GM23338 (cell line): Measurements from ENCODE around the gene HS6ST3. TPM values are rescaled to one million over a fixed set of nuclear protein-coding genes. Genes with fewer than 3 reads are reported as not detected.
A peak's percentile ranks its signal among the peaks of the same experiment; 100 is the strongest.

Source experiments
- ATAC-seq: fragments of 200-7000 bp; cut with Tn5 transposase; 3 replicates; pipeline ENCODE4 v1.9.1; 2020
- DNase-seq: peaks from one replicate; pipeline ENCODE4 v3.0.0-alpha.2; 2015; ENCODE audit warnings: low spot score
- H2AFZ ChIP-seq: fragments of 200-600 bp; sonication (generic); 2 replicates; pipeline ENCODE4 v1.8.0; 2016; ENCODE audit warnings: antibody characterized with exemption, mild to moderate bottlenecking, moderate library complexity
- H3F3A ChIP-seq: fragments of 200-600 bp; sonication (generic); replicated peaks from 2 replicates; pipeline ENCODE4 v1.8.0; 2017; ENCODE audit warnings: antibody characterized with exemption, mixed run types, low read depth
- H3K27ac ChIP-seq: fragments of 200-600 bp; sonication (generic); 2 replicates; pipeline ENCODE4 v1.6.1; 2016; ENCODE audit warnings: low read depth
- H3K27me3 ChIP-seq: fragments of 200-600 bp; sonication (generic); 2 replicates; pipeline ENCODE4 v1.8.0; 2016; ENCODE audit warnings: mild to moderate bottlenecking, mixed run types, moderate library complexity; ENCODE audit not compliant: insufficient read depth
- H3K36me3 ChIP-seq: fragments of 200-600 bp; sonication (generic); 2 replicates; pipeline ENCODE4 v1.8.0; 2016; ENCODE audit warnings: mild to moderate bottlenecking; ENCODE audit not compliant: insufficient read depth
- H3K4me1 ChIP-seq: fragments of 200-600 bp; sonication (generic); 2 replicates; pipeline ENCODE4 v1.8.0; 2016; ENCODE audit warnings: mild to moderate bottlenecking, moderate library complexity; ENCODE audit not compliant: insufficient read depth
- H3K4me2 ChIP-seq: fragments of 200-600 bp; sonication (generic); 2 replicates; pipeline ENCODE4 v1.7.1; 2017; ENCODE audit warnings: mixed run types
- H3K4me3 ChIP-seq: fragments of 200-600 bp; sonication (generic); 2 replicates; pipeline ENCODE4 v1.6.1; 2016; ENCODE audit warnings: mixed run types
- H3K79me2 ChIP-seq: fragments of 200-600 bp; sonication (generic); replicated peaks from 2 replicates; pipeline ENCODE4 v1.8.0; 2017; ENCODE audit warnings: mild to moderate bottlenecking; ENCODE audit not compliant: insufficient read depth
- H3K9me2 ChIP-seq: fragments of 200-600 bp; sonication (generic); 2 replicates; pipeline ENCODE4 v1.8.0; 2017; ENCODE audit not compliant: insufficient read depth
- H4K20me1 ChIP-seq: fragments of 200-600 bp; sonication (generic); replicated peaks from 2 replicates; pipeline ENCODE4 v1.8.0; 2017; ENCODE audit warnings: mild to moderate bottlenecking; ENCODE audit not compliant: insufficient read depth
- H3K27ac Mint-ChIP-seq: 2 replicates; pipeline ENCODE4 v1.8.0; 2020; ENCODE audit warnings: inconsistent platforms, mild to moderate bottlenecking, moderate library complexity, mixed read lengths
- H3K27me3 Mint-ChIP-seq: 3 replicates; pipeline ENCODE4 v1.8.0; 2022; ENCODE audit warnings: low read depth, mild to moderate bottlenecking, moderate library complexity, mixed read lengths, inconsistent platforms; ENCODE audit not compliant: insufficient read depth, poor library complexity
- H3K36me3 Mint-ChIP-seq: 3 replicates; pipeline ENCODE4 v1.8.0; 2021; ENCODE audit warnings: low read depth, mild to moderate bottlenecking, inconsistent platforms, moderate library complexity, mixed read lengths
- H3K4me1 Mint-ChIP-seq: 3 replicates; pipeline ENCODE4 v1.8.0; 2020; ENCODE audit warnings: mild to moderate bottlenecking, inconsistent platforms, mixed read lengths
- H3K4me3 Mint-ChIP-seq: 3 replicates; pipeline ENCODE4 v1.8.0; 2021; ENCODE audit warnings: moderate library complexity, mild to moderate bottlenecking, inconsistent platforms, mixed read lengths
- H3K9me3 Mint-ChIP-seq: 3 replicates; pipeline ENCODE4 v1.8.0; 2020; ENCODE audit warnings: moderate library complexity, mild to moderate bottlenecking, inconsistent platforms, mixed read lengths
- CREB1 ChIP-seq: fragments of 250-450 bp; sonication (Bioruptor Pico); IDR thresholded peaks from 2 replicates; pipeline ENCODE4 v1.5.0; 2020; ENCODE audit warnings: low read depth, mild to moderate bottlenecking, moderate library complexity
- EZH2phosphoT487 ChIP-seq: fragments of 200-600 bp; sonication (generic); IDR thresholded peaks from one replicate; pipeline ENCODE4 v1.8.1; 2018; ENCODE audit warnings: antibody characterized with exemption; ENCODE audit not compliant: unreplicated experiment
- JUNB ChIP-seq: IDR thresholded peaks from one replicate; pipeline ENCODE4 v1.6.1; 2016; ENCODE audit warnings: antibody characterized with exemption; ENCODE audit not compliant: unreplicated experiment
- STAT1 ChIP-seq: IDR thresholded peaks from one replicate; pipeline ENCODE4 v1.6.1; 2016; ENCODE audit warnings: antibody characterized with exemption; ENCODE audit not compliant: unreplicated experiment
- ZNF114 ChIP-seq: fragments of 250-450 bp; sonication (Bioruptor Pico); IDR thresholded peaks from 2 replicates; pipeline ENCODE4 v1.5.0; 2020; ENCODE audit warnings: mild to moderate bottlenecking, moderate library complexity
- ZNF331 ChIP-seq: fragments of 250-450 bp; sonication (Bioruptor Pico); IDR thresholded peaks from 2 replicates; pipeline ENCODE4 v1.5.0; 2020; ENCODE audit warnings: low read depth, mild to moderate bottlenecking, moderate library complexity
- polyA plus RNA-seq: library from polyadenylated mRNA; unstranded; fragments of >200 nt; fragmentation: Nextera tagmentation; extraction: Ambion mirVana; gene quantifications from 2 replicates; pipeline ENCODE4 v1.2.1, GENCODE V29; 2016
- total RNA-seq: library from RNA; depleted of rRNA; stranded (reverse); fragments of >200 nt; shearing (Covaris generic); gene quantifications from 2 replicates; pipeline ENCODE4 v1.2.3, GENCODE V29; 2014
- TF ChIP-seq, protein P1 (sequence below): IDR thresholded peaks from 2 replicates; pipeline ENCODE4 v1.6.1; 2016; ENCODE audit warnings: antibody characterized with exemption
- TF ChIP-seq, protein P2 (sequence below), 2 experiments: fragments of 200-600 bp in 1 of 2; sonication (generic) in 1 of 2; conservative IDR thresholded peaks; 2 replicates each; pipeline versions ENCODE4 v1.5.1 to v1.6.1; 2016 to 2017; ENCODE audit warnings: antibody characterized with exemption in 2 of 2, low read depth in 2 of 2, mild to moderate bottlenecking in 2 of 2, moderate library complexity in 1 of 2

The HS6ST3 gene
- total and polyA plus RNA-seq, 2 experiments from 2014 or later: 0.52 to 0.80 TPM

DNA sequence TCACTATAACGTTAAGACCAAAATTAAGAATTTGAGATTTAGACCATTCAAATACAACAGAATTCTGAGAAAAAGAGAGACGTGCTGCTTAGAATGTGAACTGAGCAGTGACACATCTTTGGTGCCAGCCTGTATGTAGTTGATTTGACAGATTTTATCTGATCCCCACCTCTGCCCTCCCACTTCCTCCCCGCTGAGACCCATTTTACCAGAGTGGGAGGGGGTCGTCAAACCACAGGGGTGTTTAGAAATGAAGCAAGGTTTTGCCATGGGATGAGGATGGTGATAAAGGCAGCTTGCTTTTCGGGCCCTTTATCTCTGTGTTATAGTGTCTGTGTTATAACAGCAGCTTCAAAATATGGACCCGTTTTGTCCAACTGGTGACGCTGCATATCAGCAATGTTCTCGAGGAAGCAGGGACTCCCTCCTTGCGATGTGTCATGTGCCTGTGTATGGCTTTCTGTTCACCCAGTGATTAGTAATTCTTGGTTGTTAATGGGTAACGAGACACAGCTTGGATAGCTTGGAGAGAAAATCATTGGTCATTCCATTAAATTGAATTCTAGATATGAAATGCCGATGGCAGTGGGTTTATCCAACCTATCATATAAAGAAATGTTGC is 125.0 kb downstream of the HS6ST3 start (continued):
- no peak for TF ChIP-seq EZH2phosphoT487
- TF ChIP-seq, protein P1, sequence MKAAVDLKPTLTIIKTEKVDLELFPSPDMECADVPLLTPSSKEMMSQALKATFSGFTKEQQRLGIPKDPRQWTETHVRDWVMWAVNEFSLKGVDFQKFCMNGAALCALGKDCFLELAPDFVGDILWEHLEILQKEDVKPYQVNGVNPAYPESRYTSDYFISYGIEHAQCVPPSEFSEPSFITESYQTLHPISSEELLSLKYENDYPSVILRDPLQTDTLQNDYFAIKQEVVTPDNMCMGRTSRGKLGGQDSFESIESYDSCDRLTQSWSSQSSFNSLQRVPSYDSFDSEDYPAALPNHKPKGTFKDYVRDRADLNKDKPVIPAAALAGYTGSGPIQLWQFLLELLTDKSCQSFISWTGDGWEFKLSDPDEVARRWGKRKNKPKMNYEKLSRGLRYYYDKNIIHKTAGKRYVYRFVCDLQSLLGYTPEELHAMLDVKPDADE: no peak
- TF ChIP-seq STAT1: no peak
- TF ChIP-seq ZNF331 (CRISPR knock-in tag): no peak
- TF ChIP-seq JUNB: no peak

DNA sequence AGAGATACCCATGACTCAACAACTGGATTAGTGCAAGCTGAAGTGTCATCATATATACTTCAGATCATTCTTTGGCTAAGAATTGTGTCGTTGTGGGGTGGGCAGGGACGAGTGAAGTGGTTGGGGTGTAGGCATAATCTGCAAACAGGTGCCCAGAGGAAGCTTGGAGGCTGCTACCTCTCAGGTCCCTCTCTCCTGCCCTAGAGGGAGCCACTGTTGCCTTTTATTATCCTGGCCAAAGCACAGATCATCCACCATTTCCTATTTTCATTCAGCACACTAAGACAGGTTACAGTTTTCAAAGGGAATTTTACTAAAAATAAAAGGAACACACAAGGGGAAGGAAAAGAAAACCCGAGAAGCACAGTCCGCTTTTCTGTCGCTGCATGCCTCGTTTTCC is 126.6 kb downstream of the HS6ST3 start:
- H3K4me1 Mint-ChIP-seq: 0 out of 3 replicates have a peak, but pooled peaks cover 2% of the 10 kb centered on the region
- Histone ChIP-seq H3K36me3 (no peaks in the 10 kb centered on the region), H3K27ac (no peak overlapping the region), H3F3A (no peaks in the 10 kb centered on the region), H3K9me2 (no peaks in the 10 kb centered on the region), H4K20me1 (no peaks in the 10 kb centered on the region), H3K4me1 (no peaks in the 10 kb centered on the region), H3K27me3 (no peaks in the 10 kb centered on the region), H3K4me3 (no peak overlapping the region), H3K4me2 (no peak overlapping the region), H2AFZ (no peak overlapping the region), H3K79me2 (no peaks in the 10 kb centered on the region)
- ATAC-seq (peak; percentile 76), DNase-seq (peak; percentile 60)
- no peaks in the 10 kb centered on the region for H3K36me3 Mint-ChIP-seq
- H3K9me3 Mint-ChIP-seq: no peaks in the 10 kb centered on the region
- no peak for TF ChIP-seq ZNF114 (CRISPR knock-in tag)
- TF ChIP-seq, protein P2, sequence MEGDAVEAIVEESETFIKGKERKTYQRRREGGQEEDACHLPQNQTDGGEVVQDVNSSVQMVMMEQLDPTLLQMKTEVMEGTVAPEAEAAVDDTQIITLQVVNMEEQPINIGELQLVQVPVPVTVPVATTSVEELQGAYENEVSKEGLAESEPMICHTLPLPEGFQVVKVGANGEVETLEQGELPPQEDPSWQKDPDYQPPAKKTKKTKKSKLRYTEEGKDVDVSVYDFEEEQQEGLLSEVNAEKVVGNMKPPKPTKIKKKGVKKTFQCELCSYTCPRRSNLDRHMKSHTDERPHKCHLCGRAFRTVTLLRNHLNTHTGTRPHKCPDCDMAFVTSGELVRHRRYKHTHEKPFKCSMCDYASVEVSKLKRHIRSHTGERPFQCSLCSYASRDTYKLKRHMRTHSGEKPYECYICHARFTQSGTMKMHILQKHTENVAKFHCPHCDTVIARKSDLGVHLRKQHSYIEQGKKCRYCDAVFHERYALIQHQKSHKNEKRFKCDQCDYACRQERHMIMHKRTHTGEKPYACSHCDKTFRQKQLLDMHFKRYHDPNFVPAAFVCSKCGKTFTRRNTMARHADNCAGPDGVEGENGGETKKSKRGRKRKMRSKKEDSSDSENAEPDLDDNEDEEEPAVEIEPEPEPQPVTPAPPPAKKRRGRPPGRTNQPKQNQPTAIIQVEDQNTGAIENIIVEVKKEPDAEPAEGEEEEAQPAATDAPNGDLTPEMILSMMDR (conservative IDR thresholded peaks at IDR 0.05; ENCODE audit: low read depth in 2 of 2): peak; percentile 44 to 61
- no peak overlapping the region for H3K27ac Mint-ChIP-seq
- peaks cover 1% of the 10 kb centered on the region for H3K27me3 Mint-ChIP-seq
- no peak overlapping the region for H3K4me3 Mint-ChIP-seq

DNA sequence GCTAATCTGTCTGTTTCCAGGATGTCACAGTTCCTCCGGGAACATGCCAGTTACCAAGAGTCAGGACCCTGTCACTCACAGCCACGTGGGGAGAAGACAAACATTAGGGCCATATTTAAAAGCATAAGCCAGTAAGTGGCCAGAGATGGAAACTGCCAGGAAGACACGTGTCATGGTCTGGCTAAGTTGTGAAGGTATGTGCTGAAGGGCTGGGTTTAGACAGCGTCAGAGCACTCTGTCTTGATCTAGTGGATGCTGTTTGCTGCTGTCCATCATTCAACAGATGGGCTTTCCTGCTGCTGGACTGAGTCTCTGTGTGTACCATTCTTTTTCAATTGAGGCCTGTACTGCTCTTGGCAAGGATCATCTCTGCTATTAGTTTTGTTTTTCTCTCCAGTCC is 128.6 kb downstream of the HS6ST3 start:
- no peaks in the 10 kb centered on the region for H3F3A ChIP-seq
- ATAC-seq: no peak

More for the DNA sequence above, 128.6 kb downstream of the HS6ST3 start:
- Histone ChIP-seq H3K79me2 (no peaks in the 10 kb centered on the region), H3K36me3 (no peaks in the 10 kb centered on the region), H3K4me2 (no peak overlapping the region), H3K4me3 (no peak overlapping the region), H2AFZ (no peak overlapping the region), H3K4me1 (no peaks in the 10 kb centered on the region), H3K27ac (no peak overlapping the region), H4K20me1 (no peaks in the 10 kb centered on the region), H3K9me2 (no peaks in the 10 kb centered on the region), H3K27me3 (no peaks in the 10 kb centered on the region)
- Mint-ChIP-seq H3K27ac (0 out of 2 replicates have a peak overlapping the region, but pooled peaks have one; percentile 28), H3K36me3 (no peaks in the 10 kb centered on the region), H3K9me3 (no peaks in the 10 kb centered on the region), H3K27me3 (peaks cover 1% of the 10 kb centered on the region), H3K4me1 (0 out of 3 replicates have a peak, but pooled peaks cover 2% of the 10 kb centered on the region), H3K4me3 (no peak overlapping the region)
- no peak for DNase-seq
- TF ChIP-seq ZNF114 (CRISPR knock-in tag) (no peak), CREB1 (CRISPR knock-in tag) (no peak), JUNB (no peak)
- TF ChIP-seq, protein P2 (conservative IDR thresholded peaks at IDR 0.05; ENCODE audit: low read depth in 2 of 2): no peak
